HCT116 (cell line): ENCODE measurements around the gene BMP8B. TPM values are rescaled to one million over a fixed set of nuclear protein-coding genes. Genes with fewer than 3 reads are reported as not detected.

Source experiments
- ATAC-seq: fragments of 200-7000 bp; cut with Tn5 transposase; 2 replicates; pipeline ENCODE4 v1.9.1; 2020; ENCODE audit warnings: mild to moderate bottlenecking, moderate library complexity
- BruUV-seq: library from RNA; stranded (reverse); fragments of 400-500 nt; replicated peaks from 2 replicates; lab custom pipeline; 2021; lab: Mats Ljungman, UMichigan
- CTCF ChIA-PET: fragments of 300-600 bp; sonication (Branson Sonifier 250); formaldehyde crosslinking; loops from one replicate; lab custom pipeline; 2021; ENCODE audit warnings: antibody characterized with exemption; lab: Charles Lee
- POLR2A ChIA-PET: fragments of 300-600, 350-600 bp; sonication (Branson Sonifier 250); formaldehyde crosslinking; loops from one replicate; lab custom pipeline; 2021; ENCODE audit warnings: antibody characterized with exemption; lab: Charles Lee
- RAD21 ChIA-PET, 2 experiments: fragments of 300-600 bp; sonication (Branson Sonifier 250); formaldehyde crosslinking; loops; one replicate each; lab custom pipeline; 2023; ENCODE audit warnings: low total read pairs in 2 of 2; ENCODE audit not compliant: uncharacterized antibody in 2 of 2, unreplicated experiment in 2 of 2, low non-redundant PET in 1 of 2; lab: Charles Lee
- DNase-seq: peaks from one replicate; pipeline ENCODE4 v3.0.0-alpha.2; 2010; ENCODE audit warnings: low read depth, low spot score
- H2AFZ ChIP-seq: fragments of 200-600 bp; shearing (Covaris generic), sonication (generic); 2 replicates; pipeline ENCODE4 v1.6.1; 2017; ENCODE audit warnings: low read depth, mixed run types, mixed read lengths, antibody characterized with exemption, low read length; ENCODE audit not compliant: poor library complexity, severe bottlenecking
- H3K27ac ChIP-seq: 2 replicates; pipeline ENCODE4 v1.5.1; 2012; ENCODE audit warnings: low read depth, low read length
- H3K27me3 ChIP-seq: fragments of 200-600 bp; sonication (generic); 2 replicates; pipeline ENCODE4 v1.6.1; 2016; ENCODE audit warnings: mixed run types, low read length, mixed read lengths; ENCODE audit not compliant: insufficient read depth
- H3K36me3 ChIP-seq, 2 experiments: fragments of 200-500 bp in 1 of 2; fragments of 200-600 bp in 1 of 2; sonication (Bioruptor generic) in 1 of 2; sonication (generic) in 1 of 2; 2 replicates each; pipeline versions ENCODE4 v1.5.1 to v1.6.1; 2014 to 2016; ENCODE audit warnings: low read length in 2 of 2, inconsistent platforms in 1 of 2, mixed read lengths in 1 of 2, mixed run types in 1 of 2; ENCODE audit not compliant: insufficient read depth in 2 of 2, control insufficient read depth in 1 of 2
- H3K4me1 ChIP-seq, 2 experiments: fragments of 200-600 bp in 1 of 2; sonication (generic) in 1 of 2; 2 replicates each; pipeline versions ENCODE4 v1.5.1 to v1.6.1; 2012 to 2017; ENCODE audit warnings: low read length in 2 of 2, inconsistent platforms in 1 of 2, mild to moderate bottlenecking in 1 of 2, mixed read lengths in 1 of 2, mixed run types in 1 of 2, moderate library complexity in 1 of 2; ENCODE audit not compliant: insufficient read depth in 2 of 2, control insufficient read depth in 1 of 2
- H3K4me2 ChIP-seq: fragments of 200-600 bp; sonication (generic); 2 replicates; pipeline ENCODE4 v1.6.1; 2017; ENCODE audit warnings: mixed run types, low read length, mixed read lengths
- H3K4me3 ChIP-seq, 2 experiments: fragments of 200-600 bp in 1 of 2; sonication (generic) in 1 of 2; replicated peaks in 1 of 2; 2 replicates each; pipeline ENCODE4 v1.5.1; 2011 to 2016; ENCODE audit warnings: low read length in 2 of 2, control low read depth in 1 of 2, low read depth in 1 of 2, mild to moderate bottlenecking in 1 of 2, mixed read lengths in 1 of 2, mixed run types in 1 of 2
- H3K79me2 ChIP-seq: fragments of 200-600 bp; sonication (generic); 2 replicates; pipeline ENCODE4 v1.6.1; 2017; ENCODE audit warnings: mild to moderate bottlenecking, mixed run types, low read length, moderate library complexity, mixed read lengths; ENCODE audit not compliant: insufficient read depth
- H3K9ac ChIP-seq: fragments of 200-600 bp; sonication (generic); 2 replicates; pipeline ENCODE4 v1.6.1; 2016; ENCODE audit warnings: low read length, mixed read lengths
- H3K9me2 ChIP-seq: fragments of 200-600 bp; sonication (generic), shearing (Covaris generic); 2 replicates; pipeline ENCODE4 v1.6.1; 2017; ENCODE audit warnings: mixed run types, mild to moderate bottlenecking, moderate library complexity; ENCODE audit not compliant: insufficient read depth
- H3K9me3 ChIP-seq, 2 experiments: fragments of 200-500 bp in 1 of 2; fragments of 200-600 bp in 1 of 2; sonication (Bioruptor generic) in 1 of 2; sonication (generic) in 1 of 2; 2 replicates each; pipeline ENCODE4 v1.6.1; 2014 to 2017; ENCODE audit warnings: low read length in 2 of 2, mixed read lengths in 2 of 2, inconsistent platforms in 1 of 2, low read depth in 1 of 2, mild to moderate bottlenecking in 1 of 2, mixed run types in 1 of 2, moderate library complexity in 1 of 2; ENCODE audit not compliant: control insufficient read depth in 1 of 2, insufficient read depth in 1 of 2
- H4K20me1 ChIP-seq: fragments of 200-600 bp; sonication (generic), shearing (Covaris generic); 2 replicates; pipeline ENCODE4 v1.6.1; 2017; ENCODE audit warnings: mixed run types, mild to moderate bottlenecking, moderate library complexity; ENCODE audit not compliant: insufficient read depth
- ATF3 ChIP-seq: IDR thresholded peaks from 2 replicates; pipeline ENCODE4 v1.6.1; 2012
- CBX3 ChIP-seq: IDR thresholded peaks from 2 replicates; pipeline ENCODE4 v1.6.1; 2012; ENCODE audit warnings: low read depth
- EGR1 ChIP-seq: IDR thresholded peaks from 2 replicates; pipeline ENCODE4 v1.6.1; 2012; ENCODE audit warnings: low read depth
- ELF1 ChIP-seq: IDR thresholded peaks from 2 replicates; pipeline ENCODE4 v1.6.1; 2012; ENCODE audit warnings: low read depth, borderline replicate concordance
- EZH2 ChIP-seq: fragments of 200-600 bp; sonication (generic); IDR thresholded peaks from 2 replicates; pipeline ENCODE4 v1.6.1; 2017; ENCODE audit warnings: antibody characterized with exemption, mixed run types
- FOSL1 ChIP-seq: IDR thresholded peaks from 2 replicates; pipeline ENCODE4 v1.6.1; 2012; ENCODE audit warnings: low read depth
- REST ChIP-seq: IDR thresholded peaks from 2 replicates; pipeline ENCODE4 v1.6.1; 2012; ENCODE audit warnings: low read depth
- SP1 ChIP-seq: IDR thresholded peaks from 2 replicates; pipeline ENCODE4 v1.6.1; 2012; ENCODE audit warnings: low read depth
- SRF ChIP-seq: IDR thresholded peaks from 2 replicates; pipeline ENCODE4 v1.6.1; 2012; ENCODE audit warnings: low read depth
- YY1 ChIP-seq: IDR thresholded peaks from 2 replicates; pipeline ENCODE4 v1.6.1; 2011; ENCODE audit warnings: low read length, low read depth, moderate library complexity, mild to moderate bottlenecking; ENCODE audit not compliant: insufficient replicate concordance; ENCODE audit errors: extremely low read depth
- ZNF274 ChIP-seq: fragments of 200-500 bp; sonication (Bioruptor generic); IDR thresholded peaks from 2 replicates; pipeline ENCODE4 v1.6.1; 2014; ENCODE audit warnings: mild to moderate bottlenecking, low read depth, low read length, inconsistent platforms
- intact Hi-C: fragments of 100-400 bp; cut with micrococcal nuclease; formaldehyde crosslinking; loops from 2 replicates; pipeline ENCODE4 v1.10.0; 2022
- total RNA-seq: library from RNA; stranded (reverse); gene quantifications from one replicate; pipeline ENCODE4 v1.2.1, GENCODE V29; 2021; ENCODE audit not compliant: unreplicated experiment

BMP8B gene
- total RNA-seq, 1 experiment from 2014 or later: 9.5 TPM

GRCh38 chr1:39755965-39756659, 32.6 kb downstream of the BMP8B start:
- POLR2A ChIA-PET: no interaction called here

More at GRCh38 chr1:39755965-39756659, 32.6 kb downstream of the BMP8B start:
- H3K9me3 ChIP-seq: no peaks in the 10 kb centered on the region
- no peak overlapping the region for H3K4me3 ChIP-seq
- ATAC-seq: no peak
- no peaks in the 10 kb centered on the region for H3K27me3 ChIP-seq
- ChIA-PET CTCF (no interaction called here), RAD21 (no interaction called here)
- intact Hi-C loops: no loop called here
- no peak overlapping the region for H3K4me2 ChIP-seq
- no TSS peak for BruUV-seq
- no peak overlapping the region for H3K27ac ChIP-seq
- peaks cover 30 to 59% of the 10 kb centered on the region in 2 experiments; a peak in 3 of 4 replicates for H3K36me3 ChIP-seq
- no peak overlapping the region for H3K9ac ChIP-seq
- no peaks in the 10 kb centered on the region for H3K79me2 ChIP-seq
- no peaks in the 10 kb centered on the region for H3K4me1 ChIP-seq
- no peaks in the 10 kb centered on the region for H3K9me2 ChIP-seq
- no peak overlapping the region for H2AFZ ChIP-seq
- no peaks in the 10 kb centered on the region for H4K20me1 ChIP-seq
- TF ChIP-seq EGR1 (no peak), SRF (no peak), REST (no peak), EZH2 (no peak), SP1 (no peak), YY1 (no peak), ZNF274 (no peak), ATF3 (no peak), CBX3 (no peak), FOSL1 (no peak), ELF1 (no peak)
- TF ChIP-seq, all 23 proteins: peak for 0
- no peak for DNase-seq
